T-helper 17 cell (primary cell): Measurements from ENCODE around the gene TAC4. TPM values are rescaled to one million over a fixed set of nuclear protein-coding genes. Genes with fewer than 3 reads are reported as not detected.

Experiments
- ATAC-seq: fragments of 150-1000 bp; cut with Tn5 transposase; 2 replicates; pipeline ENCODE4 v1.10.0; 2021; ENCODE audit warnings: mild to moderate bottlenecking, moderate library complexity
- DNase-seq, 3 donors: peaks; one replicate each; pipeline versions ENCODE4 v3.0.0 to v3.0.0-alpha.2; 2020 to 2021
- H3K9me3 ChIP-seq: one replicate; pipeline ENCODE4 v1.7.0; 2013; ENCODE audit warnings: low read length, mild to moderate bottlenecking; ENCODE audit not compliant: control insufficient read depth, poor library complexity, severe bottlenecking
- H3K27ac Mint-ChIP-seq: one replicate; pipeline ENCODE4 v1.8.0; 2022; ENCODE audit warnings: mild to moderate bottlenecking, moderate library complexity, mixed read lengths
- H3K27me3 Mint-ChIP-seq: one replicate; pipeline ENCODE4 v1.8.0; 2022; ENCODE audit warnings: mixed read lengths
- H3K36me3 Mint-ChIP-seq: one replicate; pipeline ENCODE4 v1.8.0; 2022; ENCODE audit warnings: low read depth, mixed read lengths
- H3K4me1 Mint-ChIP-seq: one replicate; pipeline ENCODE4 v1.8.0; 2022; ENCODE audit warnings: mild to moderate bottlenecking, mixed read lengths
- H3K4me3 Mint-ChIP-seq: one replicate; pipeline ENCODE4 v1.8.0; 2022; ENCODE audit warnings: mild to moderate bottlenecking, moderate library complexity, mixed read lengths
- total RNA-seq, 4 donors: library from RNA in 2 of 4; stranded (reverse) in 2 of 4; gene quantifications; one replicate each; pipeline ENCODE4 v1.2.3 and lab custom pipeline; 2022 to 2026

TAC4 gene
- total RNA-seq, 2 donors from 2014 or later: not detected

- H3K27me3 Mint-ChIP-seq: no peaks in the 10 kb centered on the region
- no peak overlapping the region for H3K4me3 Mint-ChIP-seq
- peaks cover 22% of the 10 kb centered on the region for H3K4me1 Mint-ChIP-seq
- ATAC-seq (no peak), DNase-seq (no peak)
- H3K9me3 ChIP-seq: no peaks in the 10 kb centered on the region
- peaks cover 5% of the 10 kb centered on the region for H3K36me3 Mint-ChIP-seq
- no peak overlapping the region for H3K27ac Mint-ChIP-seq
These were observed 49.1 kb downstream of the TAC4 start for GRCh38 chr17:49798738-49799137.

- H3K9me3 ChIP-seq: no peaks in the 10 kb centered on the region
- H3K27me3 Mint-ChIP-seq: no peaks in the 10 kb centered on the region
- DNase-seq: no peak
- no peak for ATAC-seq
- peaks cover 5% of the 10 kb centered on the region for H3K36me3 Mint-ChIP-seq
- H3K4me1 Mint-ChIP-seq: peaks cover 24% of the 10 kb centered on the region
- no peak overlapping the region for H3K27ac Mint-ChIP-seq
- no peak overlapping the region for H3K4me3 Mint-ChIP-seq
These were observed 49.7 kb downstream of the TAC4 start for GRCh38 chr17:49798182-49798581.

- Mint-ChIP-seq H3K4me3 (no peak overlapping the region), H3K27me3 (no peaks in the 10 kb centered on the region), H3K4me1 (peaks cover 33% of the 10 kb centered on the region), H3K36me3 (no peaks in the 10 kb centered on the region), H3K27ac (peak overlapping the region; percentile 77)
- no peak for DNase-seq
- no peak for ATAC-seq
- no peaks in the 10 kb centered on the region for H3K9me3 ChIP-seq
These were observed 52.5 kb downstream of the TAC4 start for GRCh38 chr17:49795372-49795771.

- H3K4me1 Mint-ChIP-seq: peaks cover 43% of the 10 kb centered on the region
- no peak for DNase-seq
- H3K27ac Mint-ChIP-seq: peak overlapping the region; percentile 37
- H3K27me3 Mint-ChIP-seq: no peaks in the 10 kb centered on the region
- H3K4me3 Mint-ChIP-seq: no peak overlapping the region
- no peak for ATAC-seq
- no peaks in the 10 kb centered on the region for H3K9me3 ChIP-seq
- H3K36me3 Mint-ChIP-seq: no peaks in the 10 kb centered on the region
These were observed 54.6 kb downstream of the TAC4 start for GRCh38 chr17:49793309-49793708.

GRCh38 chr17:49789243-49789578 is 58.7 kb downstream of the TAC4 start:
- H3K9me3 ChIP-seq: no peaks in the 10 kb centered on the region
- DNase-seq: no peak
- no peak for ATAC-seq
- Mint-ChIP-seq H3K4me3 (peak overlapping the region; percentile 96), H3K36me3 (peaks cover 3% of the 10 kb centered on the region), H3K27me3 (no peaks in the 10 kb centered on the region), H3K4me1 (peaks cover 36% of the 10 kb centered on the region), H3K27ac (peak overlapping the region; percentile 99)

GRCh38 chr17:49788478-49789242 is 59.2 kb downstream of the TAC4 start, which contains the start of gene KAT7:
KAT7 (plus strand) TSS chr17:49788681; CDS start chr17:49788835, 154 bp downstream.
- Mint-ChIP-seq H3K4me1 (peaks cover 36% of the 10 kb centered on the region), H3K27ac (peak within 1 kb of the TSS; percentile 99), H3K4me3 (peak within 1 kb of the TSS; percentile 96), H3K36me3 (peaks cover 3% of the 10 kb centered on the region), H3K27me3 (no peaks in the 10 kb centered on the region)
- H3K9me3 ChIP-seq: no peaks in the 10 kb centered on the region
- ATAC-seq (peak; percentile 85), DNase-seq (peak; percentile 96 to 98 (median 97))

Other genes with a start within 250 kb of the TAC4 start
- gene SPOP, start 170.0 kb downstream of the TAC4 start, total RNA-seq: 10 to 100 TPM; 46.8 to 52.7 TPM
- gene SLC35B1, start 140.1 kb downstream of the TAC4 start, total RNA-seq: 10 to 100 TPM; 63.8 to 66.8 TPM
- 10 to 100 TPM; 58.9 to 68.6 TPM for gene FAM117A, start 83.9 kb downstream of the TAC4 start, total RNA-seq
- gene KAT7, start 59.4 kb downstream of the TAC4 start, total RNA-seq: 100 to 1,000 TPM; 191 to 201 TPM
- gene DLX4, start 121.1 kb upstream of the TAC4 start, total RNA-seq: under 1 TPM in 1 of 2 donors, not detected in 1; 0.68 TPM
- not detected for gene DLX3, start 147.2 kb upstream of the TAC4 start, total RNA-seq
- gene ITGA3, start 208.0 kb upstream of the TAC4 start, total RNA-seq: 10 to 100 TPM in 1 of 2 donors, 1 to 10 TPM in 1; 8.0 to 10.6 TPM
- 10 to 100 TPM; 19.9 to 20.9 TPM for gene PDK2, start 247.3 kb upstream of the TAC4 start, total RNA-seq